H1 (cell line): ENCODE data around the gene RSPH9. TPM values are rescaled to one million over a fixed set of nuclear protein-coding genes. Genes with fewer than 3 reads are reported as not detected.

Source experiments
- CTCF ChIA-PET: fragments of 300-600 bp; sonication (Branson Sonifier 250); formaldehyde crosslinking; loops from one replicate; lab custom pipeline; 2021; ENCODE audit not compliant: partially characterized antibody; lab: Charles Lee
- POLR2A ChIA-PET: fragments of 300-600 bp; sonication (Branson Sonifier 250); formaldehyde crosslinking; loops from one replicate; lab custom pipeline; 2021; ENCODE audit warnings: inconsistent platforms; ENCODE audit not compliant: partially characterized antibody; lab: Charles Lee
- DNase-seq, 2 experiments: peaks; one replicate each; pipeline versions ENCODE4 v3.0.0 to v3.0.0-alpha.2; 2010 to 2022; ENCODE audit warnings: low spot score in 2 of 2, low read depth in 1 of 2, mixed read lengths in 1 of 2
- FAIRE-seq: peaks from 2 replicates; lab custom pipeline; 2011; peaks lifted over from hg19 to GRCh38; lab: Jason Lieb, UNC
- H2AFZ ChIP-seq: 2 replicates; pipeline ENCODE4 v1.8.1; 2012; ENCODE audit warnings: low read length, inconsistent platforms
- H2AK5ac ChIP-seq: 2 replicates; pipeline ENCODE4 v1.6.1; 2013; ENCODE audit warnings: low read depth, low read length
- H2BK120ac ChIP-seq: replicated peaks from 2 replicates; pipeline ENCODE3; 2013; ENCODE audit warnings: low read depth, low read length, inconsistent platforms
- H2BK12ac ChIP-seq: 2 replicates; pipeline ENCODE4 v1.6.1; 2013; ENCODE audit warnings: low read depth, low read length
- H2BK15ac ChIP-seq: 2 replicates; pipeline ENCODE4 v1.6.1; 2013; ENCODE audit warnings: low read length
- H2BK20ac ChIP-seq: 2 replicates; pipeline ENCODE4 v1.6.1; 2013; ENCODE audit warnings: low read length
- H2BK5ac ChIP-seq: 2 replicates; pipeline ENCODE4 v1.6.1; 2013; ENCODE audit warnings: low read depth, low read length
- H3K14ac ChIP-seq: 2 replicates; pipeline ENCODE4 v1.6.1; 2013; ENCODE audit warnings: inconsistent platforms; ENCODE audit not compliant: insufficient read length
- H3K18ac ChIP-seq: 2 replicates; pipeline ENCODE4 v1.6.1; 2013; ENCODE audit warnings: low read length; ENCODE audit errors: extremely low read depth
- H3K23ac ChIP-seq: 2 replicates; pipeline ENCODE4 v1.6.1; 2013; ENCODE audit warnings: inconsistent platforms; ENCODE audit not compliant: insufficient read length
- H3K23me2 ChIP-seq: 2 replicates; pipeline ENCODE4 v1.6.1; 2013; ENCODE audit warnings: low read depth, low read length
- H3K27ac ChIP-seq: 2 replicates; pipeline ENCODE4 v1.6.1; 2011; ENCODE audit warnings: low read depth, low read length, inconsistent platforms
- H3K27me3 ChIP-seq, 4 experiments: replicated peaks in 1 of 4; 1 replicate in 1 of 4; 2 replicates in 3 of 4; pipeline versions ENCODE4 v1.6.1 to v1.8.1; 2011 to 2013; ENCODE audit warnings: low read length in 3 of 4, mild to moderate bottlenecking in 3 of 4, inconsistent platforms in 2 of 4, mixed read lengths in 2 of 4, moderate library complexity in 1 of 4; ENCODE audit not compliant: control insufficient read depth in 3 of 4, insufficient read depth in 3 of 4; ENCODE audit errors: extremely low read depth in 1 of 4
- H3K36me3 ChIP-seq, 4 experiments: 2 replicates each; pipeline versions ENCODE4 v1.6.1 to v1.8.1; 2011 to 2013; ENCODE audit warnings: mild to moderate bottlenecking in 4 of 4, low read length in 3 of 4, moderate library complexity in 2 of 4, control low read depth in 1 of 4, inconsistent platforms in 1 of 4; ENCODE audit not compliant: insufficient read depth in 4 of 4, control insufficient read depth in 2 of 4
- H3K4ac ChIP-seq: replicated peaks from 2 replicates; pipeline ENCODE3; 2013; ENCODE audit warnings: low read length, low read depth, mixed read lengths, inconsistent platforms; ENCODE audit not compliant: insufficient read length
- H3K4me1 ChIP-seq, 4 experiments: replicated peaks in 1 of 4; 1 replicate in 1 of 4; 2 replicates in 3 of 4; pipeline versions ENCODE4 v1.6.1 to v1.8.1; 2011 to 2013; ENCODE audit warnings: low read length in 3 of 4, inconsistent platforms in 2 of 4, mixed read lengths in 1 of 4; ENCODE audit not compliant: insufficient read depth in 4 of 4, control insufficient read depth in 3 of 4
- H3K4me2 ChIP-seq, 2 experiments: 2 replicates each; pipeline versions ENCODE4 v1.6.1 to v1.8.1; 2011 to 2013; ENCODE audit warnings: low read depth in 2 of 2, low read length in 2 of 2, control low read depth in 1 of 2, inconsistent platforms in 1 of 2, mild to moderate bottlenecking in 1 of 2; ENCODE audit not compliant: insufficient read depth in 1 of 2
- H3K4me3 ChIP-seq, 4 experiments: fragments of 200-600, 300-600 bp in 1 of 4; sonication (generic), shearing (Covaris generic), sonication (Bioruptor Twin) in 1 of 4; 2 replicates each; pipeline versions ENCODE4 v1.5.1 to v1.8.1; 2011 to 2016; ENCODE audit warnings: low read length in 4 of 4, low read depth in 3 of 4, control low read depth in 2 of 4, inconsistent platforms in 2 of 4, mild to moderate bottlenecking in 2 of 4, mixed read lengths in 1 of 4, moderate library complexity in 1 of 4; ENCODE audit not compliant: insufficient read depth in 2 of 4; ENCODE audit errors: extremely low read depth in 1 of 4
- H3K56ac ChIP-seq: replicated peaks from 2 replicates; pipeline ENCODE3; 2013; ENCODE audit warnings: low read depth, mild to moderate bottlenecking, mixed read lengths, low read length, inconsistent platforms; ENCODE audit not compliant: insufficient read length
- H3K79me1 ChIP-seq: 2 replicates; pipeline ENCODE4 v1.6.1; 2013; ENCODE audit warnings: low read depth, low read length, control low read depth
- H3K79me2 ChIP-seq, 2 experiments: 2 replicates each; pipeline versions ENCODE4 v1.6.1 to v1.8.1; 2012 to 2013; ENCODE audit warnings: low read length in 2 of 2, mild to moderate bottlenecking in 2 of 2, inconsistent platforms in 1 of 2; ENCODE audit not compliant: insufficient read depth in 2 of 2, control insufficient read depth in 1 of 2
- H3K9ac ChIP-seq, 4 experiments: replicated peaks in 1 of 4; 1 replicate in 1 of 4; 2 replicates in 3 of 4; pipeline versions ENCODE4 v1.6.1 to v1.8.1; 2011 to 2013; ENCODE audit warnings: low read depth in 3 of 4, low read length in 3 of 4, control low read depth in 2 of 4, mild to moderate bottlenecking in 2 of 4, moderate library complexity in 2 of 4, inconsistent platforms in 1 of 4; ENCODE audit errors: extremely low read depth in 1 of 4
- H3K9me3 ChIP-seq, 2 experiments: 2 replicates each; pipeline versions ENCODE4 v1.6.1 to v1.8.1; 2012 to 2013; ENCODE audit warnings: mild to moderate bottlenecking in 2 of 2, moderate library complexity in 2 of 2, control low read depth in 1 of 2, inconsistent platforms in 1 of 2, low read depth in 1 of 2, low read length in 1 of 2, mixed read lengths in 1 of 2; ENCODE audit not compliant: insufficient read depth in 2 of 2
- H4K20me1 ChIP-seq, 2 experiments: replicated peaks in 1 of 2; 2 replicates each; pipeline versions ENCODE3 to v1.8.1; 2011 to 2013; ENCODE audit warnings: inconsistent platforms in 2 of 2, low read length in 2 of 2, mild to moderate bottlenecking in 1 of 2; ENCODE audit not compliant: insufficient read depth in 2 of 2, control insufficient read depth in 1 of 2
- H4K5ac ChIP-seq: 2 replicates; pipeline ENCODE4 v1.6.1; 2013; ENCODE audit warnings: low read length, low read depth, mixed read lengths, inconsistent platforms; ENCODE audit not compliant: insufficient read length
- H4K8ac ChIP-seq: 2 replicates; pipeline ENCODE4 v1.8.0; 2013; ENCODE audit warnings: mild to moderate bottlenecking, moderate library complexity, low read length, inconsistent platforms; ENCODE audit not compliant: insufficient read depth; ENCODE audit errors: extremely low read depth
- H4K91ac ChIP-seq: replicated peaks from 2 replicates; pipeline ENCODE3; 2013; ENCODE audit warnings: low read length, mixed read lengths, inconsistent platforms; ENCODE audit not compliant: insufficient read length
- CTBP2 ChIP-seq: IDR thresholded peaks from 2 replicates; pipeline ENCODE4 v1.7.0; 2011; ENCODE audit warnings: borderline replicate concordance, mild to moderate bottlenecking, moderate library complexity, mixed read lengths, low read length; ENCODE audit not compliant: insufficient read depth, insufficient read length
- FOSL1 ChIP-seq: IDR thresholded peaks from 2 replicates; pipeline ENCODE4 v1.6.1; 2011; ENCODE audit warnings: mild to moderate bottlenecking, low read depth, low read length, moderate library complexity; ENCODE audit not compliant: insufficient read depth
- KDM5A ChIP-seq: fragments of 200-600 bp; IDR thresholded peaks from 2 replicates; pipeline ENCODE4 v1.7.1; 2012; ENCODE audit warnings: mild to moderate bottlenecking, low read length, inconsistent platforms, mixed read lengths
- SP2 ChIP-seq: IDR thresholded peaks from 2 replicates; pipeline ENCODE4 v1.6.1; 2012; ENCODE audit warnings: mild to moderate bottlenecking, low read length, inconsistent platforms
- WGBS, 2 experiments: shearing (Covaris generic) in 1 of 2; methylation state at CpG; one replicate each; pipeline versions ENCODE4 v1.1.6 to v1.1.7; 2013 to 2015; ENCODE audit warnings: low lambda C conversion rate in 2 of 2, mixed read lengths in 2 of 2, inconsistent platforms in 1 of 2, low coverage in 1 of 2, missing lambda C conversion rate in 1 of 2; ENCODE audit not compliant: insufficient replicate concordance in 2 of 2, insufficient coverage in 1 of 2, insufficient read length in 1 of 2; ENCODE audit errors: extremely low coverage in 1 of 2, missing lambda C conversion rate in 1 of 2; 5-methylcytosine and 5-hydroxymethylcytosine counted together
- polyA plus RNA-seq, 7 experiments: library from polyadenylated mRNA; depleted of rRNA in 3 of 7; stranded (reverse) in 5 of 7; unstranded in 2 of 7; fragments of >200 nt in 5 of 7; fragments of 200-250 nt in 2 of 7; gene quantifications; 1 replicate in 5 of 7; 2 replicates in 1 of 7; 4 replicates in 1 of 7; pipeline versions ENCODE4 v1.2.1 to v1.2.3, GENCODE V29; 2011 to 2013; ENCODE audit warnings: missing spikeins in 2 of 7, mixed read lengths in 2 of 7
- total RNA-seq: library from RNA; stranded (reverse); fragmentation: NEBNext Ultra II Directional; extraction: Animal tissue kit (Norgen Biotek cat#: 25700); gene quantifications from 2 replicates; pipeline ENCODE4 v1.2.1, GENCODE V29; 2021

RSPH9 gene
- total and polyA plus RNA-seq, 2 of the 8 experiments (the other 6 are each of a cell fraction or from before 2014, with no cell fraction given): 0.15 to 0.23 TPM

DNA sequence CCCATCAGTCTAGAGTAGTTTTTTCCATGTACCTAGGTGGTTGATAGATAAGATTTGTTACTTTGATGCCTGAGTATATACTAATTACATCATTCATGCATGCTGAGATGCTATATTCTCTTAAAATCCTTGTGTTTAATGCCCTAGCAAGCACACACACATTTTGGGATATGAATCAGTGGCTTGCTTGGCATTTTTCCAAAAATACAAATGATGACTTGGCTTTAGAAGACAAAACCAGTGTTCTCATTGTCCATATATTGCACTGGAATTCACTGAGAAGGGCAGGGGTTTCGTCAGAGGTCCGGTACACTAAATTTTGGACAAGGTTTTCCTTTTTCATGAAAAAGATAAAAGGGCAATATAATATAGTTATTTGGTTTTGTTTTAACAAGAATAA is 40.7 kb upstream of the RSPH9 start:
- no peak overlapping the region for H3K4me3 ChIP-seq
- no peak overlapping the region for H2BK15ac ChIP-seq
- no peaks in the 10 kb centered on the region for H3K79me2 ChIP-seq
- H2BK5ac ChIP-seq: no peak overlapping the region
- no peaks in the 10 kb centered on the region for H3K79me1 ChIP-seq
- H3K23me2 ChIP-seq: no peaks in the 10 kb centered on the region
- H4K20me1 ChIP-seq: no peaks in the 10 kb centered on the region
- H3K27ac ChIP-seq: no peak overlapping the region
- H3K56ac ChIP-seq: no peak overlapping the region
- no peak overlapping the region for H2BK20ac ChIP-seq
- no peak overlapping the region for H4K5ac ChIP-seq
- H3K4ac ChIP-seq: no peak overlapping the region
- H3K18ac ChIP-seq: no peak overlapping the region
- DNase-seq: no peak
- no peak for TF ChIP-seq SP2
- no peak for TF ChIP-seq KDM5A
- no peak for TF ChIP-seq CTBP2
- TF ChIP-seq FOSL1: no peak
- CTCF ChIA-PET: no interaction called here
- no peak overlapping the region for H2AFZ ChIP-seq
- H3K27me3 ChIP-seq: no peaks in the 10 kb centered on the region
- H3K23ac ChIP-seq: no peak overlapping the region
- H3K14ac ChIP-seq: no peak overlapping the region
- POLR2A ChIA-PET: interaction anchor here (0.6 to 0.9 kb wide), 2 partner anchors 25 to 182 kb away, joined by 3 read pairs; partner anchors contain the start of gene GTPBP2
- no peak overlapping the region for H3K9ac ChIP-seq
- no peak for FAIRE-seq
- no peaks in the 10 kb centered on the region for H3K9me3 ChIP-seq
- H4K91ac ChIP-seq: no peak overlapping the region
- no peak overlapping the region for H4K8ac ChIP-seq
- H3K4me2 ChIP-seq: no peak overlapping the region
- WGBS, 2 experiments: 97% methylated on average over 2 of the region's 2 CpGs; no CpG with 5 or more reads in 1 of the 2 experiments
- no peak overlapping the region for H2BK120ac ChIP-seq
- H3K36me3 ChIP-seq: peaks cover 2 to 9% (median 4%) of the 10 kb centered on the region in 4 experiments; a peak in 4 of 8 replicates
- H2AK5ac ChIP-seq: no peak overlapping the region
- no peak overlapping the region for H2BK12ac ChIP-seq
- H3K4me1 ChIP-seq: no peaks in the 10 kb centered on the region
